OCI-LY3 (cell line): ENCODE measurements around the gene ATP4A.

Experiments used
- H2AFZ ChIP-seq: fragments of 200-600, 300-600 bp; shearing (Covaris generic); 2 replicates; pipeline ENCODE4 v1.6.0; 2014; ENCODE audit warnings: antibody characterized with exemption, low read depth, low read length
- H3K27ac ChIP-seq: fragments of 200-600, 300-600 bp; sonication (generic); 2 replicates; pipeline ENCODE4 v1.5.1; 2014; ENCODE audit warnings: mild to moderate bottlenecking, low read length, moderate library complexity, mixed read lengths
- H3K27me3 ChIP-seq: fragments of 200-600, 300-600 bp; sonication (generic); 2 replicates; pipeline ENCODE4 v1.6.1; 2014; ENCODE audit warnings: low read depth, low read length, mixed read lengths
- H3K36me3 ChIP-seq: fragments of 200-600, 300-600 bp; sonication (generic); replicated peaks from 2 replicates; pipeline ENCODE3; 2014; ENCODE audit warnings: low read depth, low read length, mixed read lengths
- H3K4me1 ChIP-seq: fragments of 300-600, 200-600 bp; sonication (generic); 2 replicates; pipeline ENCODE4 v1.6.1; 2014; ENCODE audit warnings: low read length, mixed read lengths
- H3K4me2 ChIP-seq: fragments of 200-600, 300-600 bp; sonication (generic); 2 replicates; pipeline ENCODE4 v1.6.1; 2014; ENCODE audit warnings: low read length, mixed read lengths
- H3K4me3 ChIP-seq: fragments of 300-600, 200-600 bp; sonication (generic); 2 replicates; pipeline ENCODE4 v1.5.1; 2014; ENCODE audit warnings: antibody characterized with exemption, mild to moderate bottlenecking, low read length, moderate library complexity
- H3K79me2 ChIP-seq: fragments of 300-600, 200-600 bp; shearing (Covaris generic); 2 replicates; pipeline ENCODE4 v1.6.1; 2014; ENCODE audit warnings: mild to moderate bottlenecking, low read length, mixed read lengths
- H3K9ac ChIP-seq: fragments of 300-600, 200-600 bp; shearing (Covaris generic); 2 replicates; pipeline ENCODE4 v1.6.0; 2014; ENCODE audit warnings: mild to moderate bottlenecking, low read length, moderate library complexity
- H3K9me3 ChIP-seq: fragments of 200-600, 300-600 bp; shearing (Covaris generic); 2 replicates; pipeline ENCODE4 v1.6.1; 2014; ENCODE audit warnings: low read length, mixed read lengths; ENCODE audit not compliant: insufficient read depth
- H4K20me1 ChIP-seq: fragments of 200-600, 300-600 bp; sonication (generic); 2 replicates; pipeline ENCODE4 v1.6.1; 2016; ENCODE audit warnings: low read length, mixed read lengths; ENCODE audit not compliant: insufficient read depth
- CTCF ChIP-seq: fragments of 200-600, 300-600 bp; sonication (generic); IDR thresholded peaks from 2 replicates; pipeline ENCODE4 v1.5.1; 2014; ENCODE audit warnings: antibody characterized with exemption, low read length, low read depth
- EZH2phosphoT487 ChIP-seq: fragments of 200-600 bp; shearing (Covaris generic); IDR thresholded peaks from 2 replicates; pipeline ENCODE4 v1.6.1; 2018; ENCODE audit warnings: antibody characterized with exemption, mixed run types, low read depth

The ATP4A gene

GRCh38 chr19:35508129-35508528 is 55.3 kb downstream of the ATP4A start:
- H3K4me1 ChIP-seq: peaks cover 7% of the 10 kb centered on the region
- no peaks in the 10 kb centered on the region for H3K36me3 ChIP-seq
- no peak overlapping the region for H3K27ac ChIP-seq
- H4K20me1 ChIP-seq: no peaks in the 10 kb centered on the region
- H3K4me2 ChIP-seq: no peak overlapping the region
- peaks cover 63% of the 10 kb centered on the region for H3K27me3 ChIP-seq
- TF ChIP-seq CTCF: no peak
- 0 out of 2 replicates have a peak, but pooled peaks have one; percentile 61 for TF ChIP-seq EZH2phosphoT487
- no peaks in the 10 kb centered on the region for H3K79me2 ChIP-seq
- H3K4me3 ChIP-seq: no peak overlapping the region
- no peaks in the 10 kb centered on the region for H3K9me3 ChIP-seq
- H2AFZ ChIP-seq: no peak overlapping the region
- no peak overlapping the region for H3K9ac ChIP-seq

- Histone ChIP-seq H3K27me3 (peaks cover 63% of the 10 kb centered on the region), H3K4me2 (no peak overlapping the region)
Measured at GRCh38 chr19:35507561-35507960, 55.9 kb downstream of the ATP4A start.

GRCh38 chr19:35506011-35506410 is 57.4 kb downstream of the ATP4A start:
- Histone ChIP-seq H3K9ac (no peak overlapping the region), H3K4me2 (no peak overlapping the region), H3K36me3 (no peaks in the 10 kb centered on the region), H2AFZ (no peak overlapping the region), H3K79me2 (no peaks in the 10 kb centered on the region), H3K4me3 (no peak overlapping the region), H3K27me3 (peaks cover 72% of the 10 kb centered on the region), H4K20me1 (no peaks in the 10 kb centered on the region), H3K4me1 (peaks cover 7% of the 10 kb centered on the region), H3K9me3 (no peaks in the 10 kb centered on the region), H3K27ac (no peak overlapping the region)
- TF ChIP-seq EZH2phosphoT487 (no peak), CTCF (no peak)

More at GRCh38 chr19:35507561-35507960, 55.9 kb downstream of the ATP4A start:
- H3K79me2 ChIP-seq: no peaks in the 10 kb centered on the region
- H3K36me3 ChIP-seq: no peaks in the 10 kb centered on the region
- no peaks in the 10 kb centered on the region for H3K9me3 ChIP-seq
- H4K20me1 ChIP-seq: no peaks in the 10 kb centered on the region
- H2AFZ ChIP-seq: no peak overlapping the region
- H3K4me1 ChIP-seq: peaks cover 7% of the 10 kb centered on the region
- H3K27ac ChIP-seq: no peak overlapping the region
- H3K4me3 ChIP-seq: no peak overlapping the region
- H3K9ac ChIP-seq: no peak overlapping the region
- no peak for TF ChIP-seq CTCF
- TF ChIP-seq EZH2phosphoT487: no peak

- peaks cover 77% of the 10 kb centered on the region for H3K27me3 ChIP-seq
- H4K20me1 ChIP-seq: no peaks in the 10 kb centered on the region
- TF ChIP-seq CTCF: no peak
- no peak for TF ChIP-seq EZH2phosphoT487
- no peak overlapping the region for H3K4me2 ChIP-seq
- no peak overlapping the region for H3K27ac ChIP-seq
- no peak overlapping the region for H3K4me3 ChIP-seq
- no peaks in the 10 kb centered on the region for H3K79me2 ChIP-seq
- no peak overlapping the region for H3K9ac ChIP-seq
- no peaks in the 10 kb centered on the region for H3K9me3 ChIP-seq
- no peaks in the 10 kb centered on the region for H3K36me3 ChIP-seq
- no peaks in the 10 kb centered on the region for H3K4me1 ChIP-seq
- no peak overlapping the region for H2AFZ ChIP-seq
Measured at GRCh38 chr19:35502751-35503150, 60.7 kb downstream of the ATP4A start.
